ENCODE data around the gene SH3BP2.

SH3BP2 gene

GRCh38 chr4:2834001-2834921, 41.4 kb downstream of the SH3BP2 start:
- peak; percentile 26 for DNase-seq

- no peak for DNase-seq
Observed at GRCh38 chr4:2835978-2836377, 43.1 kb downstream of the SH3BP2 start.

- peak; percentile 26 for DNase-seq
Observed at GRCh38 chr4:2836391-2836859, 43.5 kb downstream of the SH3BP2 start.

- peak; percentile 28 for DNase-seq
Observed at GRCh38 chr4:2837110-2837903, 44.4 kb downstream of the SH3BP2 start.

GRCh38 chr4:2837904-2838496, 45.1 kb downstream of the SH3BP2 start:
- peak; percentile 61 for DNase-seq

- no peak for DNase-seq
Observed at GRCh38 chr4:2839060-2839459, 46.2 kb downstream of the SH3BP2 start.

- DNase-seq = no peak
Observed at GRCh38 chr4:2842687-2843262, 49.9 kb downstream of the SH3BP2 start.

- peak; percentile 98 for DNase-seq
Observed at GRCh38 chr4:2843263-2843940, 50.5 kb downstream of the SH3BP2 start, which contains the start of gene ADD1. Gene ADD1 (plus strand): TSS chr4:2843844. CDS start chr4:2875916, 32,072 bp downstream.

- peak; percentile 55 for DNase-seq
Observed at GRCh38 chr4:2843941-2844584, 51.2 kb downstream of the SH3BP2 start.

GRCh38 chr4:2846172-2846571, 53.3 kb downstream of the SH3BP2 start:
- no peak for DNase-seq

- no peak for DNase-seq
Observed at GRCh38 chr4:2847302-2847871, 54.5 kb downstream of the SH3BP2 start.

- DNase-seq = no peak
Observed at GRCh38 chr4:2848449-2848848, 55.6 kb downstream of the SH3BP2 start.

GRCh38 chr4:2849267-2850152, 56.6 kb downstream of the SH3BP2 start:
- DNase-seq = no peak

- no peak for DNase-seq
Observed at GRCh38 chr4:2850966-2851798, 58.3 kb downstream of the SH3BP2 start.

GRCh38 chr4:2852481-2852921, 59.6 kb downstream of the SH3BP2 start:
- no peak for DNase-seq

- DNase-seq = no peak
Observed at GRCh38 chr4:2855584-2855983, 62.7 kb downstream of the SH3BP2 start.

GRCh38 chr4:2856266-2856665, 63.4 kb downstream of the SH3BP2 start:
- no peak for DNase-seq

- DNase-seq = no peak
Observed at GRCh38 chr4:2857349-2857927, 64.6 kb downstream of the SH3BP2 start.
